Activated CD4-positive, alpha-beta memory T cell treated with anti-CD3 and anti-CD28 coated beads for 36 hours (primary cell): ENCODE data around the gene TOM1L2. TPM values are rescaled to one million over a fixed set of nuclear protein-coding genes. Genes with fewer than 3 reads are reported as not detected.

Experiments
- CTCF ChIA-PET: fragments of 350-600 bp; sonication (Branson Sonifier 250); formaldehyde crosslinking; loops from one replicate; lab custom pipeline; 2021; ENCODE audit warnings: antibody characterized with exemption, inconsistent platforms; lab: Charles Lee
- POLR2A ChIA-PET: fragments of 350-600 bp; sonication (Branson Sonifier 250); formaldehyde crosslinking; loops from one replicate; lab custom pipeline; 2021; ENCODE audit warnings: antibody characterized with exemption; lab: Charles Lee
- DNase-seq: peaks from one replicate; pipeline ENCODE4 v3.0.0-alpha.2; 2020
- H3K27ac Mint-ChIP-seq: one replicate; pipeline ENCODE4 v1.8.0; 2021; ENCODE audit warnings: mixed read lengths
- H3K27me3 Mint-ChIP-seq: one replicate; pipeline ENCODE4 v1.8.0; 2021; ENCODE audit warnings: mixed read lengths
- H3K36me3 Mint-ChIP-seq: one replicate; pipeline ENCODE4 v1.8.0; 2021; ENCODE audit warnings: mixed read lengths
- H3K4me1 Mint-ChIP-seq: one replicate; pipeline ENCODE4 v1.8.0; 2021; ENCODE audit warnings: low read depth, mixed read lengths
- H3K4me3 Mint-ChIP-seq: one replicate; pipeline ENCODE4 v1.8.0; 2021; ENCODE audit warnings: mild to moderate bottlenecking, mixed read lengths
- H3K9me3 Mint-ChIP-seq: one replicate; pipeline ENCODE4 v1.8.0; 2021; ENCODE audit warnings: mixed read lengths
- intact Hi-C: fragments of 100-400 bp; cut with micrococcal nuclease; formaldehyde crosslinking; loops from one replicate; pipeline ENCODE4 v1.15.1; 2023
- total RNA-seq, 2 experiments: library from RNA; stranded (reverse); gene quantifications; one replicate each; pipeline ENCODE4 v1.2.3, GENCODE V29; 2021

Gene TOM1L2
- total RNA-seq, 2 experiments from 2014 or later, result 11.1 to 12.7 TPM

DNA sequence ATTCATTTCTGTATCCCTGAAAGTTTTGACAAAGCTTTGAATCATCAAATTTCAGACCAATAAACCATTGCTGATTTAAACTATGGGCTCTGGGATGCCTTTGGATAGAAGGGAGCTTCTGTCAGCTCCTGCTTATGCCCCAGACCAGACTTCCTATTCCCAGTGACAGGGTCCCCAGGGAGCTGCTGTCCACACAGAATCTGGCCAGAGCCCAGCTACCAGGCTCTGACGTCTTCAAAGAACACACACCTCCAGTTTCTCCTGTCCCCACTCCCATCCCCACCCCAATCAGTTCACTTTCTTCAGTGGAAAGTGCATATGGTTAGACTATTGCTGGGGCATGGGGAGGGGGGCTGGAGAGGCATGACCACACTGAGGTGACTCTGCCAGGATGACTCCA is 83.8 kb downstream of the TOM1L2 start:
- no peaks in the 10 kb centered on the region for H3K4me1 Mint-ChIP-seq

DNA sequence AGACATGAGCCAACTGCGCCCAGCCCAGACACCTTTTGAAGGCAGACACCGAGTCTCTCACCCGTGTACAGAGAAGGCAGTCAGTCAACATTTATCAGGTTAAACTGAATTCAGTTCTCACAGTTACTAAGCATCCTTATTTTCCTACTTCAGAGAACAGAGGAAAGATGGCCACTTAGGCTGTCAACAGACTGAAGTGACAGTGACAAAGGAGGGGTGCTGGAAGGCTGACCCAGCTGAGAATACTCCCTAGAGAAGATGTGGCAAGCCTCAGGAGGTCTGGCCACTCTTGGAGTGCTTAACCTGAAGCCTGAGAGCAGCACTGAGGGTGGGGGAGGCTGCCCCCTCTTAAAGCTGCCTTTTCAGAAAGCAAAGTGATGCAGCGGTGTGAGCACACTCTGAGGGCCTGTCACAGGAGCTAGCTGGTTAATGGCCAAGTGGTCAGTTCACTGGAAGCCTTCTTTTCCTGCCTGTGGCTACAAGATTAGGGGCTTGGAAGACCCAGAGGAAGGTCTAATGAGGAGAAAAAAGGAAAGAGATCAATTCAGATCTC is 84.4 kb downstream of the TOM1L2 start:
- no peak overlapping the region for H3K4me3 Mint-ChIP-seq
- ChIA-PET CTCF (interaction anchor here (0.6 to 3.1 kb wide), 5 partner anchors 20 to 145 kb away, joined by 3 to 10 read pairs (median 3); partner anchors contain the start of genes DRC3 and TOM1L2), POLR2A (no interaction called here)
- H3K4me1 Mint-ChIP-seq, result no peaks in the 10 kb centered on the region
- no peak overlapping the region for H3K27ac Mint-ChIP-seq
- H3K9me3 Mint-ChIP-seq, result no peaks in the 10 kb centered on the region
- H3K27me3 Mint-ChIP-seq, result no peaks in the 10 kb centered on the region
- intact Hi-C loops, result no loop called here
- H3K36me3 Mint-ChIP-seq, result no peaks in the 10 kb centered on the region
- DNase-seq, result no peak

More for the DNA sequence above, 83.8 kb downstream of the TOM1L2 start:
- Mint-ChIP-seq H3K9me3 (no peaks in the 10 kb centered on the region), H3K4me3 (no peak overlapping the region), H3K27me3 (no peaks in the 10 kb centered on the region), H3K27ac (no peak overlapping the region), H3K36me3 (no peaks in the 10 kb centered on the region)
- no peak for DNase-seq
- intact Hi-C loops, result no loop called here
- ChIA-PET CTCF (interaction anchor here (0.6 to 3.1 kb wide), 8 partner anchors 12 to 147 kb away, joined by 3 to 10 read pairs (median 4); partner anchors contain the start of genes DRC3 and TOM1L2), POLR2A (no interaction called here)

DNA sequence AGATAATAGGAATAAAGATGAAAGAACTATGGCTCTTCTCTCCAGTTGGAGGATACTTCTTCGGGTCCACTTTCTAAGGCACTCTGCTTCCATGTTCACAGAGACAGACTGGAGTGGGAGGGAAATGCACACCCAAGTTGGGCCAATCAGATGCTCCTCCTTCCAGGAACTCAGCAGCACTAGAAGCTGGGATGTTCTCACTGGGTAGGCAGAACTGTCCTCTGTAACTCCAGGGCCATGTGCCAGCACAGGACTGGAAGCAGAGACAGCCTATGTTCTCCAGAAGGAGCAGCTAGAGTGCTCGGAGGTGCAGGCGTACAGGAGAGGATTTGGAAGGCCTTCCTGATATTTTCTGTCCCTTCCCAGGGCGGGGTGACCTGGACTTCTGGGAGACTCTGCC is 85.5 kb downstream of the TOM1L2 start:
- H3K4me3 Mint-ChIP-seq, result no peak overlapping the region
- DNase-seq, result no peak
- ChIA-PET CTCF (interaction anchor here (3.1 kb wide), 1 partner anchor 146 kb away, joined by 10 read pairs; no protein-coding TSS in a partner anchor), POLR2A (no interaction called here)
- H3K4me1 Mint-ChIP-seq, result no peaks in the 10 kb centered on the region
- H3K9me3 Mint-ChIP-seq, result no peaks in the 10 kb centered on the region
- H3K27me3 Mint-ChIP-seq, result no peaks in the 10 kb centered on the region
- no peak overlapping the region for H3K27ac Mint-ChIP-seq
- intact Hi-C loops, result no loop called here
- no peaks in the 10 kb centered on the region for H3K36me3 Mint-ChIP-seq

DNA sequence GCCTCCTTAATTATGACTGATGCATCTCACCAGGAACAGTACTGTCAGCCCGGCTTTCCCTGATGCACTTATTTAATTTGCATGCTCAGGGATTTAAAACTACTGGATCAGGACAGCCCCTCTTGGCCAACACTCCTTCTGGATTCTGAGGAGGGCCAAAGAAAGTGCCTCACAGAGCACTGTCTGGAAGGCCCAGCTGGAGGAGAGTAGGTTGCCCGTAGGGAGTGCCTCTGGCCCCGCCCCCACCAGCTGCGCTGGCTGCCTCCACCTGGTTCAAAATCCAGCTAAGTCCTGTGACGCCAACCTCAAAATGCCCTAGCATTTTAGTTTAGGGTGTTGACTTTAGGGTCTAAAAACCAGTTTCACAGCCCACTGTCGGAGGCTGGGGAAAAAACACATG is 86.0 kb downstream of the TOM1L2 start:
- no peak overlapping the region for H3K4me3 Mint-ChIP-seq
- no peaks in the 10 kb centered on the region for H3K27me3 Mint-ChIP-seq
- intact Hi-C loops, result no loop called here
- POLR2A ChIA-PET, result no interaction called here
- no peaks in the 10 kb centered on the region for H3K9me3 Mint-ChIP-seq
- CTCF ChIA-PET, result no interaction called here
- no peak for DNase-seq
- no peaks in the 10 kb centered on the region for H3K36me3 Mint-ChIP-seq
- no peak overlapping the region for H3K27ac Mint-ChIP-seq
- no peaks in the 10 kb centered on the region for H3K4me1 Mint-ChIP-seq

DNA sequence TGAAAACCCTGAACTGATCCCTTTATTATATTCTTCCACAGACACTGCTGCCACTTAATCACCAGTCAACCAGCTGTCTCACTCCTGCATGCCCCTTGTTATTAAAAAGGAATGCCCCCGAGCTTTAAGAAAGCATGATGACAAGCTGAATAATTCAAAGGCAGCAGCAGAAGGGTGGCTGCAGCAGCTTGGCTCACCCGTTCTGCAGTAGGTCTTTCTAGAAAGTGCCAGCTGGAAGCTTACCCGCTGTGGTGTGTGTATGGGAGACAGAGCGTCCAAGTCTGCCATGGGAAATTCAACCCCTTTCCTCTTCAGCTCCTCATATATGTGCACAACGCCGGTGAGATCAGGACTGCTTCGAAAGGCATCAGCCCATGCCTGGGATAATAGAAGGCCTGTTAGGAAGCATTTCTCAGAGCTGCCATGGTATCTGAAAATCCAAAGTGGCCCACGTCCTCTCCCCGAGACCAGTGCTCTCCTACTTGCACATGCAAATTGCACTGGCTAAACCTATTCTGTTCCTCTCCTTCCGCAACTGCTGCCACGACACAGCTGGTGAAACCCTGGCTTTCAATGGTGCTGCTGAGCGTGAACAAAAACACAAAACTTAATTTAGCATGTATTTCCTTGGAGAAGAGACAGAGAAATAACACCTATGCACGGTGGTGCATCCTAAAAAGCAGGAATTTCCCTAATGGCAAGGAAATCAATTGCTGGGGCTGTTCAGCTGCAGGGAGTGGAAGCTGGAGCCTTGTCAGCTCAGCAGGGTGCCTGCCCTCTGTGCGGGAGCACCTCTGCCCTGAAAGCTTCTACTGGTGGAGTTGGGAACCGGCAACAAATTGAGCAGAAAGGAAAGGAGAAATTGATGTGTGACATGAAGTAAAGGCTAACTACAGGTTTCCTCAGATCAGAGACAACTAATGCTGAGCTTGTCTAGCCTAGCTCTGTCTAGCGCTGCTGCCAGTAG is 87.5 kb downstream of the TOM1L2 start:
- H3K27me3 Mint-ChIP-seq, result no peaks in the 10 kb centered on the region
- intact Hi-C loops, result loop anchor here (5.0 kb wide), 1 partner anchor 33 kb away; no protein-coding TSS in a partner anchor
- CTCF ChIA-PET, result interaction anchor here (0.6 to 1.5 kb wide), 4 partner anchors 14 to 30 kb away, joined by 3 to 4 read pairs (median 3); no protein-coding TSS in a partner anchor
- POLR2A ChIA-PET, result no interaction called here
- no peak overlapping the region for H3K27ac Mint-ChIP-seq
- no peaks in the 10 kb centered on the region for H3K9me3 Mint-ChIP-seq
- DNase-seq, result no peak
- no peaks in the 10 kb centered on the region for H3K36me3 Mint-ChIP-seq
- no peaks in the 10 kb centered on the region for H3K4me1 Mint-ChIP-seq
- no peak overlapping the region for H3K4me3 Mint-ChIP-seq

DNA sequence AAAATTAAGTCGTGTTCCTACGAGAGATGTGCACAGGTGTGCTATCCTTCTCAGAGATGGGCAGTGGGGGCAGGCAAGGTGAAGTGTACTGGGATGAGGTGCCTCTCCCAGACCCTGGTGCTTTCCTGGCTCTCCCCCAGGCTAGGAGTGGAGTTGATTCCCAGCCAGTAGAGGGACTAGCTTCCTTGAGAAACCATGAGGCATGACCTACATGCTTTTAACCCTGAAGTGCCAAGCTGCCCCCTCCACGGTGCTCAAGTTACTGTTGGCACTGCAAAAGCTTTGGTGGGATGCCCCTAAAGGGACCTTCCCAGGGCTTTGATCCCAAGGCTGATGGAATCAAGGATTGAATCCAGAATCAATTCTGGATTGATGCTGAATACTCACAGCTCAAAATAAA is 88.4 kb downstream of the TOM1L2 start:
- CTCF ChIA-PET, result no interaction called here
- POLR2A ChIA-PET, result no interaction called here
- DNase-seq, result no peak
- H3K4me3 Mint-ChIP-seq, result no peak overlapping the region
- H3K9me3 Mint-ChIP-seq, result no peaks in the 10 kb centered on the region
- intact Hi-C loops, result loop anchor here (5.0 kb wide), 1 partner anchor 34 kb away; no protein-coding TSS in a partner anchor
- no peaks in the 10 kb centered on the region for H3K36me3 Mint-ChIP-seq
- H3K27me3 Mint-ChIP-seq, result no peaks in the 10 kb centered on the region
- H3K27ac Mint-ChIP-seq, result no peak overlapping the region
- H3K4me1 Mint-ChIP-seq, result no peaks in the 10 kb centered on the region

DNA sequence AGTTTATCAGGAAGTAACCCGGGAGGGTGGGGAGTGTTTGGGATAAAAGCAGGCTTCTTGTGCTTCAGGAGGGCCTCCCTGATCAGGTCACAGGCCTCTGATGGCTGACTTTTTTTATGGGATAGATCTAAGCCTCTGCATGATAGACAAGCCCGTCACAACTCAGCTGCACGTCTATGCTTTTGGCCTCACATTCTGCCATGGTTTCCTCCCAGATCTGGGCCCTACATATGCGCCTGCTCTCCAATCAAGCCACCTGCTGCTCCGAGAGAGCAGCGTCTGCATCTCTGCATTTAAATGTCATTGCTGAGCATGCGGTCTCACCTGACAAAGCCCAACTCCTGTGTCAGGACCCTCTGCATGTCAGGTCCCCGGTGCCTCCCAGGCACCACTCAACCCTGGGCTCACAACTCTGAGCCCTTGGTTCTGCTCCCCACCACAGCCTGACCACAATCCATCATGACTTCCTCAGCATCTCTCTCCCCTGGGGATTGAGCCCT is 90.1 kb downstream of the TOM1L2 start:
- H3K27ac Mint-ChIP-seq, result no peak overlapping the region
- H3K4me3 Mint-ChIP-seq, result no peak overlapping the region
- H3K36me3 Mint-ChIP-seq, result no peaks in the 10 kb centered on the region
- H3K27me3 Mint-ChIP-seq, result no peaks in the 10 kb centered on the region
- POLR2A ChIA-PET, result no interaction called here
- intact Hi-C loops, result loop anchor here (5.0 kb wide), 1 partner anchor 35 kb away; no protein-coding TSS in a partner anchor
- no peak for DNase-seq
- CTCF ChIA-PET, result no interaction called here
- H3K9me3 Mint-ChIP-seq, result no peaks in the 10 kb centered on the region
- H3K4me1 Mint-ChIP-seq, result no peaks in the 10 kb centered on the region

DNA sequence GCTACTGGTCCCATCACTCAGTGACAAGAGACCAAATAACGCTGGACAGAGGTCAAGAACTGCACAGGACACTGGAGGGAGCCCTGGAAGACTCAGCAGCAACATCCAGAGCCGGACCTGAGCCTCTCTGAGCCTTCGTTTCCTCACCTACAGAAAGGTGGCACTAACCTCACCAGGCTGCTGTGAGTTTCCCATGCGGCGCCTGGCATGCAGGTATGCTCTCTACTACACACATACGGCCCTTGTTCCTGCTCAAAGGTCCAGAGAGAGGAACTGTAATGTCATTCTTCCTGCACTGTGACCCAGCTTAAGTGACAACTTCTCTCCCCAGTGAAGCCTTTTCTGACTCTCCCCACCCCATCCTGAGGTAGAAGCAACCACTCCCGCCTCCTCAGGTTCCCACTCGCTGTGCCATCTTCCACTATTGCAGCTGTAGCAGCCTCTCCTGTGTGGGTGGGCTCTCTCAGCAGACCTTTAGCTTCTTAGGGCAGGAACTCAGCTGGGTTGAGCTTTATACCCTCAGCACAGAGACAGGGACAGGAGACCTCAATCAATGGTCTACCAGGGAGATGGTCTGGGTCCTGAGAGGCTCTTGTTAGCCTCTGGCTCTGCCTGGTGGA is 91.5 kb downstream of the TOM1L2 start:
- intact Hi-C loops, result loop anchor here (5.0 kb wide), 1 partner anchor 37 kb away; no protein-coding TSS in a partner anchor
- CTCF ChIA-PET, result no interaction called here
- no peak for DNase-seq
- Mint-ChIP-seq H3K36me3 (no peaks in the 10 kb centered on the region), H3K27ac (no peak overlapping the region), H3K27me3 (no peaks in the 10 kb centered on the region), H3K9me3 (no peaks in the 10 kb centered on the region), H3K4me1 (no peaks in the 10 kb centered on the region), H3K4me3 (no peak overlapping the region)
- POLR2A ChIA-PET, result no interaction called here

DNA sequence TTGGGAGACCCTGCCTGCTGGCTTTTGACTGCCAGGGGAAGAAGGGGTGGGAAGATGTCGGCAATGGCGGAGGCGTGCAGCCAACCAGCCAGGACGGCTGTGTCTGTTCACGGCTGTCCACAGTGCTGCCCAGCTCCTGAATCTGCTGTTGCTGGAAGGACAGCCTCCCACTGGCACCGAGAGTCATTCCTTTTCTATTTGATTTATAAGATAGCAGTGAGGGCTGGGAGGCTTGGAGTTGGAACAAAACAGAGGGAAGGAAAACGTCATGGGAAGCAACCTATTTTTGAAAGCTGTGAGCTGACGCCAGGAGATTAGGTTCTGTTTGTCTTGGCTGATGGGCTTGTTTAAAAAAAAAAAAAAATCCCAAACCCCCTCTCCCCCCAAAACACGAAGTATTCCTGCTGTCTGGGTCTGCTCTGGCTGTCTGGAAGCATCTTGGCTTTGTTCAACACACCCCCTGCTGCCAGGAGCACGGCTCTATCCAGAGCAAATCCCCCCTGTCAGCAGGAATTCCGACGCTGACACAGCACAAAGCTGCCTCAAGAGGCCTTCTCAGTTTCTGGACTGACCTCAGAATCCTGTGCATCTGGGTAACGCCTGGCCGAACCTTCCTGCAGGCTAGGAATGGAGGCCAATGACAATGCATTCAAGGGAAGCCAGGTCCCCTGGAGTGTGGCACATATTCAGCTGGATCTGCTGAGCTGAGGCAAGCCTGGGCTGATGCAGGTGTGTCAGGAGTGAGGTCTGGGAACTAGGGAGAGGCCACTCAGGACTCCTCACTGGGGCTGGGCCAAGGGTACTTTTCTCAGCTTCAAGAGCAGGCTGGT is 94.5 kb downstream of the TOM1L2 start:
- Mint-ChIP-seq H3K4me1 (no peaks in the 10 kb centered on the region), H3K9me3 (no peaks in the 10 kb centered on the region), H3K4me3 (no peak overlapping the region), H3K27ac (no peak overlapping the region), H3K36me3 (no peaks in the 10 kb centered on the region), H3K27me3 (no peaks in the 10 kb centered on the region)
- no peak for DNase-seq
- ChIA-PET CTCF (no interaction called here), POLR2A (no interaction called here)
- intact Hi-C loops, result loop anchor here (5.0 kb wide), 1 partner anchor 340 kb away; no protein-coding TSS in a partner anchor

DNA sequence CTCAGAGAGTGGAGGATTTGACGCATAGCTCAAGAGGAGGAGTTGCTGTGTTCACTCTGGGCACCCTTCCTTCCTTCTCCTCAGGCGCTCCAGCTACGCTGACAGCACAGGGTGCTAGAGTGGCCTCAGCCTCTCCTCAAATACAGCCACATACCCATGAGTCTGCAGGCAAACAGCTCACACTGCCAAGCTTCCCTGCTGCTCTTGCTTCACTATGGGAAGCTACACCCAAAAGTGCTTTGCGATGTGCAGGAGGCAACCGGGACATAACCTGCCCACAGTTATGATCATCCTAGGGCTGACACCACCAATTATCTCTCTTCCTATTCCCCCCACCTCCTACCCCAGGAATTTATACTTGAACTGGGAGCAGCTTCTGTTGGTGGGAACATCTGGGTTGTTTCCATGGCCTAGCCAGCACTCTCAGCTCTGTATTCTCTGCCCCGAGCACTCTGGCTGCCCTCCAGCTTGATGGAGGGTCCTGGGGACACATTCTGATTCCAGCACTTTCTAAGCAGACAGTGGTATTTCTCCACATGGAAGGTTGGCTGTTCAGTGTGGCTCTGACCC is 95.2 kb downstream of the TOM1L2 start:
- intact Hi-C loops, result loop anchor here (5.0 kb wide), 1 partner anchor 340 kb away; no protein-coding TSS in a partner anchor
- Mint-ChIP-seq H3K4me1 (no peaks in the 10 kb centered on the region), H3K27ac (no peak overlapping the region), H3K9me3 (no peaks in the 10 kb centered on the region), H3K36me3 (no peaks in the 10 kb centered on the region), H3K4me3 (no peak overlapping the region), H3K27me3 (no peaks in the 10 kb centered on the region)
- CTCF ChIA-PET, result interaction anchor here (1.7 kb wide), 1 partner anchor 17 kb away, joined by 8 read pairs; no protein-coding TSS in a partner anchor
- POLR2A ChIA-PET, result no interaction called here
- no peak for DNase-seq

DNA sequence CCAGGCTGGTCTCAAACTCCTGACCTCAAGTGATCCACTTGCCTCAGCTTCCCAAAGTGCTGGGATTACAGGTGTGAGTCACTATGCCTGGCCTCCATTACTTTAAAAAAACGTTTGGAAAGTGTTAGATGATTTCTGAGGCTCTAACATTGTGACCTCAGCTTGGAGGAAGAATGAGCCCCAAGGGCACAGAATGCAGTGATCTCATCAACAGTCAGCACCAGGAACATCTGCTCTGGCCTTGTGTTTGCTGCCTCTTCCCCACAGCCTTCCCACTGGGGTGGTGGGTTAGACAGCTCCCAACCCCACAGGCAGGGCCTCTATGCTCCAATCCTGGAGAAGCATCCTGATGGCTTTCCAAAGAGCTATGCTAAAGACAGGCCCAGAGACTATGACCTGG is 97.7 kb downstream of the TOM1L2 start:
- no peak for DNase-seq
- ChIA-PET CTCF (interaction anchor here (0.7 kb wide), 1 partner anchor 26 kb away, joined by 3 read pairs; no protein-coding TSS in a partner anchor), POLR2A (no interaction called here)
- no peaks in the 10 kb centered on the region for H3K9me3 Mint-ChIP-seq
- H3K4me1 Mint-ChIP-seq, result no peaks in the 10 kb centered on the region
- no peak overlapping the region for H3K4me3 Mint-ChIP-seq
- H3K27me3 Mint-ChIP-seq, result no peaks in the 10 kb centered on the region
- intact Hi-C loops, result no loop called here
- H3K36me3 Mint-ChIP-seq, result no peaks in the 10 kb centered on the region
- H3K27ac Mint-ChIP-seq, result no peak overlapping the region
